GM10248 (cell line): ENCODE data around the gene PRODH2.

ENCODE experiments used
- CTCF ChIA-PET: fragments of 300-600 bp; sonication (Branson Sonifier 250); formaldehyde crosslinking; extraction: SDS; loops from one replicate; lab custom pipeline; 2021; ENCODE audit warnings: antibody characterized with exemption; lab: Yijun Ruan, JAX
- POLR2A ChIA-PET: fragments of 350-650 bp; sonication (Branson Sonifier 250); formaldehyde crosslinking; extraction: SDS; loops from one replicate; lab custom pipeline; 2020; ENCODE audit warnings: antibody characterized with exemption; lab: Yijun Ruan, JAX
- DNase-seq: peaks from one replicate; pipeline ENCODE4 v3.0.0; 2012; ENCODE audit errors: extremely low spot score
- CTCF ChIP-seq: IDR thresholded peaks from 2 replicates; pipeline ENCODE4 v1.5.1; 2012; ENCODE audit warnings: mild to moderate bottlenecking, low read depth; ENCODE audit errors: extremely low read depth, missing control alignments, control extremely low read depth

The PRODH2 gene

GRCh38 chr19:35824150-35824549 is 11.5 kb upstream of the PRODH2 start:
- POLR2A ChIA-PET = no interaction called here
- DNase-seq = no peak
- CTCF ChIA-PET = no interaction called here
- no peak for TF ChIP-seq CTCF

- no peak for TF ChIP-seq CTCF
- ChIA-PET CTCF (no interaction called here), POLR2A (no interaction called here)
- DNase-seq = no peak
Measured at GRCh38 chr19:35822579-35822978, 9.9 kb upstream of the PRODH2 start.

- TF ChIP-seq CTCF = no peak
- ChIA-PET POLR2A (interaction anchor here (0.7 kb wide), 2 partner anchors 175 to 291 kb away, joined by 3 to 9 read pairs; no protein-coding TSS in a partner anchor), CTCF (interaction anchor here (1.1 kb wide), 1 partner anchor 9 kb away, joined by 3 read pairs; no protein-coding TSS in a partner anchor)
- DNase-seq = no peak
Measured at GRCh38 chr19:35818445-35818844, 5.8 kb upstream of the PRODH2 start.

GRCh38 chr19:35816846-35817245 is 4.2 kb upstream of the PRODH2 start:
- no peak for DNase-seq
- TF ChIP-seq CTCF = no peak
- CTCF ChIA-PET = no interaction called here
- POLR2A ChIA-PET = no interaction called here

GRCh38 chr19:35816262-35816661 is 3.6 kb upstream of the PRODH2 start:
- DNase-seq = no peak
- POLR2A ChIA-PET = no interaction called here
- no peak for TF ChIP-seq CTCF
- CTCF ChIA-PET = interaction anchor here (1.5 kb wide), 1 partner anchor 10 kb away, joined by 6 read pairs; no protein-coding TSS in a partner anchor

GRCh38 chr19:35813043-35813890 is 622 bp upstream of the PRODH2 start:
- no peak for TF ChIP-seq CTCF

More at GRCh38 chr19:35813043-35813890, 622 bp upstream of the PRODH2 start:
- CTCF ChIA-PET = no interaction called here
- DNase-seq = no peak
- POLR2A ChIA-PET = no interaction called here
